ENCODE data around the gene SF3B3.

SF3B3 gene

GRCh38 chr16:70570967-70571570, 47.5 kb downstream of the SF3B3 start:
- Histone ChIP-seq H3K36me3 (replicated peaks; ENCODE audit: insufficient read depth, low read length) (peaks cover 42% of the 10 kb centered on the region), H3F3A (ENCODE audit: insufficient read depth, low read length) (peaks cover 39% of the 10 kb centered on the region), H3K4me2 (ENCODE audit: low read depth, low read length) (no peak overlapping the region), H3K4me1 (ENCODE audit: low read length) (peaks cover 54% of the 10 kb centered on the region), H3K9me2 (replicated peaks; ENCODE audit: insufficient read depth, low read length) (no peaks in the 10 kb centered on the region), H3K9ac (ENCODE audit: low read length) (no peak overlapping the region), H3K27ac (ENCODE audit: low read length) (no peak overlapping the region), H2AFZ (ENCODE audit: low read length) (no peak overlapping the region), H3K27me3 (replicated peaks; ENCODE audit: insufficient read depth, low read length) (no peaks in the 10 kb centered on the region), H4K20me1 (ENCODE audit: insufficient read depth, low read length) (peaks cover 8% of the 10 kb centered on the region; the same call in 1 of the 2 replicates), H3K4me3 (ENCODE audit: low read length) (no peak overlapping the region), H3K79me2 (ENCODE audit: low read length) (peaks cover 66% of the 10 kb centered on the region), H3K9me3 (replicated peaks; ENCODE audit: insufficient read depth, low read length) (no peaks in the 10 kb centered on the region)
- no peak for DNase-seq
- TF ChIP-seq EZH2 (optimal IDR thresholded peaks at IDR 0.05; ENCODE audit: low read depth, low read length) (no peak), EZH2phosphoT487 (IDR thresholded peaks at IDR 0.05; ENCODE audit: low read length) (no peak)

GRCh38 chr16:70571623-70572022, 48.0 kb downstream of the SF3B3 start:
- Histone ChIP-seq H3K79me2 (ENCODE audit: low read length) (peaks cover 62% of the 10 kb centered on the region), H4K20me1 (ENCODE audit: insufficient read depth, low read length) (peaks cover 8% of the 10 kb centered on the region; the same call in 1 of the 2 replicates)
- DNase-seq: no peak

GRCh38 chr16:70572050-70572925, 48.7 kb downstream of the SF3B3 start:
- Histone ChIP-seq H3K4me2 (ENCODE audit: low read depth, low read length) (no peak overlapping the region), H3K4me3 (ENCODE audit: low read length) (no peak overlapping the region), H3K9me3 (replicated peaks; ENCODE audit: insufficient read depth, low read length) (no peaks in the 10 kb centered on the region), H3K4me1 (ENCODE audit: low read length) (peaks cover 65% of the 10 kb centered on the region), H3F3A (ENCODE audit: insufficient read depth, low read length) (peaks cover 44% of the 10 kb centered on the region), H3K79me2 (ENCODE audit: low read length) (peaks cover 55% of the 10 kb centered on the region), H3K9ac (ENCODE audit: low read length) (no peak overlapping the region), H2AFZ (ENCODE audit: low read length) (no peak overlapping the region), H3K9me2 (replicated peaks; ENCODE audit: insufficient read depth, low read length) (no peaks in the 10 kb centered on the region), H3K27ac (ENCODE audit: low read length) (no peak overlapping the region), H4K20me1 (ENCODE audit: insufficient read depth, low read length) (peaks cover 8% of the 10 kb centered on the region; the same call in 1 of the 2 replicates), H3K36me3 (replicated peaks; ENCODE audit: insufficient read depth, low read length) (peaks cover 37% of the 10 kb centered on the region), H3K27me3 (replicated peaks; ENCODE audit: insufficient read depth, low read length) (no peaks in the 10 kb centered on the region)
- no peak for DNase-seq
- TF ChIP-seq EZH2 (optimal IDR thresholded peaks at IDR 0.05; ENCODE audit: low read depth, low read length) (no peak), CTCF (IDR thresholded peaks at IDR 0.05; ENCODE audit: low read length) (no peak), EZH2phosphoT487 (IDR thresholded peaks at IDR 0.05; ENCODE audit: low read length) (no peak)

More at GRCh38 chr16:70571623-70572022, 48.0 kb downstream of the SF3B3 start:
- Histone ChIP-seq H3K27me3 (replicated peaks; ENCODE audit: insufficient read depth, low read length) (no peaks in the 10 kb centered on the region), H3K9me2 (replicated peaks; ENCODE audit: insufficient read depth, low read length) (no peaks in the 10 kb centered on the region), H3F3A (ENCODE audit: insufficient read depth, low read length) (peaks cover 45% of the 10 kb centered on the region), H3K9ac (ENCODE audit: low read length) (no peak overlapping the region), H3K4me2 (ENCODE audit: low read depth, low read length) (no peak overlapping the region), H3K9me3 (replicated peaks; ENCODE audit: insufficient read depth, low read length) (no peaks in the 10 kb centered on the region), H2AFZ (ENCODE audit: low read length) (no peak overlapping the region), H3K36me3 (replicated peaks; ENCODE audit: insufficient read depth, low read length) (peaks cover 42% of the 10 kb centered on the region), H3K27ac (ENCODE audit: low read length) (no peak overlapping the region), H3K4me1 (ENCODE audit: low read length) (peaks cover 58% of the 10 kb centered on the region), H3K4me3 (ENCODE audit: low read length) (no peak overlapping the region)
- no peak for TF ChIP-seq EZH2phosphoT487 (IDR thresholded peaks at IDR 0.05; ENCODE audit: low read length)
- TF ChIP-seq CTCF (IDR thresholded peaks at IDR 0.05; ENCODE audit: low read length): no peak
- TF ChIP-seq EZH2 (optimal IDR thresholded peaks at IDR 0.05; ENCODE audit: low read depth, low read length): no peak
